GM19438 (cell line): ENCODE measurements around the gene TACR2.
"Not testable (repeated sequence)": the region's sequence is repeated elsewhere in the genome, so short reads cannot be mapped to it uniquely, and the experiment has no call there.

Experiments
- ATAC-seq: cut with Tn5 transposase; IDR thresholded peaks from one replicate; pipeline ENCODE4 v1.9.1; 2021; ENCODE audit warnings: low read depth; ENCODE audit not compliant: unreplicated experiment

Gene TACR2

DNA sequence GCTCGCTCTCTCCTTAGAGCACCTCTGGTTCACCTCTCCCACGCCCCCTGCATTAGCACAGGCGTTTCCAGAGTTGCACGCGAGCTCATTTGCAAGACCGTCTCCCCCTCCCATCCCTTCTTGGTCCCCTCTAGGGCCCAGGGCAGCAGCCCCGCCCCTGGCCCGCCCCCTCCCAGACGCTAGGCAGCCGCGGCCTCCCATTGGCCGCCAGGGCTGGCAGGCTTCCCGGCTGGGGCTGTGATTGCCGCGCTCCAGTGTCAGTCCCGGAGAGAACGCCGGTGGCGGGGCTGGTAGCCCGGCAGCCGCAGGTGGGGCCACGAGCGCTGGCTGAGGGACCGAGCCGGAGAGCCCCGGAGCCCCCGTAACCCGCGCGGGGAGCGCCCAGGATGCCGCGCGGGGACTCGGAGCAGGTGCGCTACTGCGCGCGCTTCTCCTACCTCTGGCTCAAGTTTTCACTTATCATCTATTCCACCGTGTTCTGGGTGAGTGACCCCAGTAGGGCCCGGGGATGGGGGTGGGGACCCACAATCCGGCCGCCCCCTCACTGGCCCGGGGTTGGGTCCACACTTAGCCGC lies 34.6 kb upstream of the TACR2 start, which contains the start of gene TSPAN15:
TSPAN15 (plus strand) TSS at position 257 of the 575 bp plus-strand sequence; CDS start at position 387, 130 bp downstream.
- peak; percentile 86 for ATAC-seq

- ATAC-seq = not testable (repeated sequence)
Measured at GRCh38 chr10:69450395-69450794, 33.7 kb upstream of the TACR2 start.

DNA sequence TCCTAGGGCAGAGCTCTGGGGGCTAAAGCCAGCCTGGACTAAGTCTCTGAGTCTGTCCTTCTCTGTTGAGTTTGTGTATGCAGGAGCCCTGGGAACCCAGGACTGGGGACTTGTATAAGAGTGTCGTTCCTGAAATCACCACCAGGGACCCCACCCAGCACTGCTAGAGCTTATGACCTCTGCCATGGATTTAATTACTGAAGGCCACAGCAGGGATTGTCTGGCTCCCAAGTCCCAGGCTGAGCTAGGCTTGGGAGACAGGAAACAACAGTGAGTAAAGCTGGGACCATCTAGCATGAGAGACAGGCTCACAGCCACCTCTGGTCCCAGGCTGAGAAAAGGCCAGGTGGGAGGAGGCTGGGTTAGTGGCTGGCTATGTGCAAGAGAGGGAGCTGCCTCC lies 33.1 kb upstream of the TACR2 start:
- peak; percentile 61 for ATAC-seq

DNA sequence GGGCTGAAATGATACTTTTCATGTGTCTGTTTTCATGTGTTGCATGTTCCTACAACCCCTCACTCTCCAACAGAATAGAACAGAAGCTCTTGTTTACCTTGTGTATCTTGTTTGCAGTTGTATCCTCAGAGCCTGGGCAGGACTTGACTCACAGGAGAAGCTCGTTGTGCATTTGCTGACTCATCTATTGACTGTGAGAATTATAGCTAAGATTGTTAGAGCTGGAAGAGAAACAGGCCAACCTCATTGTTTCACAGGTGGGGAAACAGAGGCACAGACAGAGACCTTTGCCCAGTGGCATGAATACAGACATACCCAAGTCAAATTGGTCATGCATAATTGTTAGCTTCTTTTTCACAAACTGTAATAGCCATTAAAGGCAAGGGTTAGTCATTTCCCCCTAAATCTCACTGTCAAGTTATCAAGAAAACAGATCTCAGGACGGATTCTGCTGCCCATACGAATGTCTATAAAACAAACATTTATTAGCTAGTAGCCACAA lies 30.0 kb upstream of the TACR2 start:
- no peak for ATAC-seq

- ATAC-seq = no peak
Measured at GRCh38 chr10:69446229-69446628, 29.5 kb upstream of the TACR2 start.

DNA sequence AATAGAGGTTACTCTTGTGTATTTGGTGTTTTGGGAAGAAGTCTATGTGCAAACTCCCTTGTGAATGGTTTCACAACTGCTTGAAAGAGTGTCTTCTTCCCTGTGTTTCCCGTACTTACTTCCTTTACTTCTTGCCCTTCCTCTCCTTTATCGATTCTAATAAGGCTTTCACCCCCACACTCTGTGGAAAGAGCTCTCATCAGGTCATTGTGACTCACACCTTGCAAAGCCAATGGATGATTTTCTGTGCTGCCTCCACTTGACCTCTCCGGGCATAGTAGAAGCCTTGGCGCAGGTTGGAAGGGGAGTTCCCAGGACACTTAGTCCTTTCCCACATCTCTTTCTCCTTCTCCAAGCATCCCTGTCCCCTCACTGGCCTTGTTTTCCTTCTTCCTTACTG lies 28.3 kb upstream of the TACR2 start:
- no peak for ATAC-seq

DNA sequence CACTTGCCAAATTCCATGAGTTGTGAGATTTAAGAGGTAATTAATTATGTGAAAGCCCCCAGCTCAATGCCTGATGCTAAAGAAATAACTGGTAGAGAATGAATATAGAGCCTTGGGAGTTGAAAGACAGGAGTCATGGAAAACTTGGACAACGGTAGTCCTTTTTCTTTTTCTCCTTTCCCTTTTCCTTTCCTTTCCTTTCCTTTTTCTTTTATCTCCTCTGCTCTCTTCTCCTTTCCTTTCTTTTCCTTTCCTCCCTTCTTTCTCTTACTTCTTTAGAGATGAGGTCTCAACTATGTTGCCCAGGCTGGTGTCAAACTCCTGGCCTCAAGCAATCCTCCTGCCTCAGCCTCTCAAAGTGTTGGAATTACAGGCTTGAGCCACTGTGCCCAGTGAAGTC lies 26.6 kb upstream of the TACR2 start:
- ATAC-seq = no peak

DNA sequence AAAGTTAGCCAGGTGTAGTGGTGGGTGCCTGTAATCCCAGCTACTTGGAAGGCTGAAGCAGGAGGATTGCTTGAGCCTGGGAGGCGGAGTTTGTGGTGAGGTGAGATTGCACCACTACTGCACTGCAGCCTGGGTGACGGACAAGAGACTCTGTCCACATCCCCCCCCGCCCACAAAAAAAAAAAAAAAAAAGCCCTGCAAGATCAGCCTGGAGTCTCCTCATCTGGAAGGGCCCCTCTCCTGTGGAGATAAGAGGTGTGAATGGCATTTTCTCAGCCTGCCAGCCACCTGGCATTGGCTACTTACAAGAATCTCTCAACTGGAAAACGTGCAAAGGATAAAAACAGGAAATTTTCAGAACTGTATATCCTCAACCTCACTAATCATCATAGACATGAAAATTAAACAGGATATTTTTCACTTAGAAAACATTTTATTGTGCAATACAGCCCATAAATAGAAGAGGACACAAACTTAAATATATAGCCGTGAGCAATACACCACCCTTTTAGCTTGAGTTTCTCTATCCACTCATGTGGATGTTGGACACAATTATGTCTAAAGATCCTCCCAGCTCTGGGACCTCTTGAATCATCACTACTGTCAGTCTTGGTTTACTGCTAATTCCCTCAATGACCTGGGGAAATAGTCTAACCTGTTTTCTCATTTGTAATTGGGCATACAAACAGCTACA lies 23.2 kb upstream of the TACR2 start:
- ATAC-seq = no peak

GRCh38 chr10:69439350-69439739 lies 22.6 kb upstream of the TACR2 start:
- ATAC-seq = no peak

DNA sequence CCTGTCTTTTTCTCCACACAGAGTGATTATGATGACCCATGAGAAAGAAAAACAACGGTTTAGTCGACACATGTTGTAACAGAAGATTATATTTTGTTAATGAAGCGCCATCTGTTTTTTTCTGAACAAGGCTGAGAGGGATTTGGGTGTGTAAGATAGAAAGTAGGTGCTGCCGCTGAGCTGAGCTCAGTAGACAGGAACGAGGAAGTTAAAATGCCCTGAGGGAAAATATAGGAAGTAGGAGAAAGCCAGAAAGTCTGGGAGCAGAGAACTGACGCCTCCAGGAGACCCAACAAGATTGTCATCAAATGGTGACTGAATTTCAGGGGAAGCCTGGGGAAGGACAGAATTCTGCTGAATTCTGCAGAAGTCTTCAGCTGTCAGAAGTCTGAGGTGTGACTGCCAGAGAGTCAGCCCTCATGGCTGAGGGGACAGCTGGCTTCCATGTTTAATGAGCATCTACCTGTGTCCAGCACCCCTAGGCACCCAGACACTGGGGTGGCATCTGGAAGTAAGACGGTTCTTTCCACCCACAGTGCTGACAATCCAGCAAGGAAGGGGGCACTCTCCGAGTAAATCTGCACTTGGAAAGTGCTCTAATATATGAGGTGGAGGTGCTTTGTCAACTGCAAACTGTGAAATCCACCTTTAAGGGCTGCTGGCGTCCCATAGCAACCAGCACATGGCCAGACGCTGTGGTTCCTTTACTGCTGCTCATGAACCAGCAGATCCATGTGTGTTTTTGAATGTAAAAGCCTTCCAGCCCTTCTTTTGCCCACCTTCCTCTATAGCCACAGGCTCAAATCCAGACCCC lies 22.0 kb upstream of the TACR2 start:
- ATAC-seq = no peak

DNA sequence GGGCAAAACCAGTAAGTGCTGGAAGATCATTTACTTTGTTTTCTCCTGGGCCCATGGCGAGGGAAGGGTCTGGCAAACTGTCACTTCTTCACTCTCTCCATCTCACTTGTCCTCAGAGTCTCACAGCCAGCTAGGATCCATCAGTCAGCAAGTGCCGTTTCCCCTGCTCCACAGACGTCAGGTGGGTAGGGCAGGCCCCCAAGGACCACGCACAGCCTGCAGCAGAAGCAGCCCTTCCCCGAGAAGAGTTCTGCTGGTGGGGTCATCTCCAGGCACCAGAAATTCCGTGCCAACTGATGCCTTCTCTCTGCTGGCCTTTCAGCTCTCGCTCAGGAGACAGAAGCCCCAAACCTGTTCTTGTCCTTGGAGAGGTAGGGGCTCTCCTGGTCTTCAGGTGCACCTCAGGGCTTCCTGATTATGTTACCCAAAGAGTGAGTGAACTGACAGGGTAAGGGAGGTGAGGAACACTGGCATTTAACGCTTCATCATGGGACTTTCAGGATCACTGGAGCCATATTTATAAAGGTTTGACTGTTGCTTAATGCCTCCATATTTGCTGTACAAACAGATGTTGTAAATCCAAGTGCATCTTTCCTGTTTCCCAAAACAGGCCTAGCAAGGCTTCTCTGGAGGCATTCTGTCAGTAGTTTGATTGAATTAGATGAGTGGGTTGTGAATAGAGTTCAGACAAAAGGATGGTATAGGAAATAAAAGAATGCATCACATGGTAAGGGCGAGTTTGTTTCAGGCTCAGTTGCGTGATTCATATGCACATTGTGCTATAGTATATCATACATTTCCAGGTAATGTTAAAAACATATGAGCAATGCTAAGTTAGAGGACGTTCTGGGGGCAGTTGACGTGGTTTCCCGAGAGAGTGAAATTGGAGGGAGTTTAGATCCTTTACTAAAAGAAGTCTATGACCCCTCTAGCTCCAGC lies 20.9 kb upstream of the TACR2 start:
- ATAC-seq = no peak

GRCh38 chr10:69435966-69436520 lies 19.3 kb upstream of the TACR2 start:
- no peak for ATAC-seq

GRCh38 chr10:69434926-69435325 lies 18.2 kb upstream of the TACR2 start:
- no peak for ATAC-seq

- ATAC-seq = no peak
Measured at GRCh38 chr10:69434169-69434568, 17.5 kb upstream of the TACR2 start.

GRCh38 chr10:69428165-69428564 lies 11.4 kb upstream of the TACR2 start:
- ATAC-seq = no peak

- ATAC-seq = no peak
Measured at GRCh38 chr10:69426376-69426727, 9.6 kb upstream of the TACR2 start.

GRCh38 chr10:69425511-69426298 lies 9.0 kb upstream of the TACR2 start:
- ATAC-seq = no peak

DNA sequence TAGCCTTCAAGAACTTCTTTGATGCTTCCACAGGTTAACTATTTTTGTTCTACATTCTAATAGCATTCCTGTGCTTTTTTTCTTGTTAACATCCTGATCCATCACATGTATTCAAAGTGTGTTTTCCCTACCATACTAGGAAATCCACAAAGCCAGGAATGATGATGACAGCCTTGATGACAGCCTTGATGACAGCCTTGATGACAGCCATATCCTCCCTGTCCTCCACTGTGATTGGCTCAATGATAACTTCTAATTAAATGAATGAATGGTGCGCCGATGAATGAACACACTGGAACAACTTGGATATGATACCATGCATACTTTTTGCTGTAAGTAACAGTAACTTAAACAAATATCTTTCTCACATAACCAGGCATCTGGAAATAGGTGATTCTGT lies 8.3 kb upstream of the TACR2 start:
- no peak for ATAC-seq

- ATAC-seq = no peak
Measured at GRCh38 chr10:69422676-69423075, 6.0 kb upstream of the TACR2 start.
